NCI-H2227 (cell line): Measurements from ENCODE around the gene ARHGAP29.

Experiments
- DNase-seq: peaks from one replicate; lab custom pipeline; 2025; ENCODE audit not compliant: unreplicated experiment; lab: John Stamatoyannopoulos, UW

Gene ARHGAP29

DNA sequence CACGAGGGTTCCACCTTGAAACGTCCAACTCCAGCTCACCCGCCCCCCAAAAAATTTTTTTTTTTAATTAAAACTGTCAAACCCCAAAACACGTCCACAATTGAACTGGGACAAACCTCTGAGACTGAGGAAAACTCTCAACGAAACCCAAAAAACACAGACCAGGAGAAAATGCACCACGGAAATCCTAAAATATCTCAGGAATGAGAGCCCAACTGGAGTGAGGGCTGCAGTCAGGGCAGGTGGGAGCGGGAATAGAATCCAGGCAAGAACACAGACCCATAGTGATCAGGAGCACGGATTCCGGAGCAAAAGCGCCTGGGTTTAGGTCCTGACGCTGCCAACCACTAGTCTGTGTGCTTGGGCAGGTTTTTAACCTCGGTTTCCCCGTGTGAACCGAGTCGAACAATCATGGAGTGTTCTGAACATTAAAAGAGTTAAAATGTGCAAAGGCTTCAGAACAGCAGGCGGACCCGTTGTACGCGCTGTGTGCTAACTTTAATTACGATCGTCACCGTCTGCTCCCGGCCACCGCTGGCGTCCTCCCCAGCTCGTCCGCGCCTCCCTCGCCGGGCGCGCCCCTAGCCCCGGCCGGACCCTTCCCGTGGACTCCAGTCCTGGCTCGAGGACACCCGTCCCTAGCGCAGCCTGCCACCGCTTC, 624 bp downstream of the ARHGAP29 start:
- DNase-seq = peak; percentile 60

DNA sequence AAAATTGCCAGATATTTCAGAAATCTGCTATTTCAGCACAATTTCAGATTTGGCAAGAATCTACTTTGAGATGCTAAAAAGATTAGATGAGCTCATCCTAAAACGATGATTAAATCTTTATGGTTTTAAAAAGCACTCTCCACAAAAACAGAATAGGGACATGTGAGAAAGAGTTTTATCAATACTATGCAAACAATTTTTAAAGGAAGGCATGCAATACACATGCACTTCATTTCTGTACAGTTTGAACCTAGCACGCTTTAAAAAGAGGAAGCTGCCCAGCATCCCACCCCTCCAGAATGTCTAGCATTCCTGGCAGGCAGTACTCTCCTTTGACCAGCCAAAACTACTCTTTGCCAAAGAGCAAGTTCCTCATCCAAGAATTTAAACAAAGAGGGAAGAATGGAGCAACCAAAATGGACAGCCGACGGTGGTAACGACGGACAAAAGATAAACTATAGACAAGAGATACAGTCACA, 1.3 kb downstream of the ARHGAP29 start:
- no peak for DNase-seq

DNA sequence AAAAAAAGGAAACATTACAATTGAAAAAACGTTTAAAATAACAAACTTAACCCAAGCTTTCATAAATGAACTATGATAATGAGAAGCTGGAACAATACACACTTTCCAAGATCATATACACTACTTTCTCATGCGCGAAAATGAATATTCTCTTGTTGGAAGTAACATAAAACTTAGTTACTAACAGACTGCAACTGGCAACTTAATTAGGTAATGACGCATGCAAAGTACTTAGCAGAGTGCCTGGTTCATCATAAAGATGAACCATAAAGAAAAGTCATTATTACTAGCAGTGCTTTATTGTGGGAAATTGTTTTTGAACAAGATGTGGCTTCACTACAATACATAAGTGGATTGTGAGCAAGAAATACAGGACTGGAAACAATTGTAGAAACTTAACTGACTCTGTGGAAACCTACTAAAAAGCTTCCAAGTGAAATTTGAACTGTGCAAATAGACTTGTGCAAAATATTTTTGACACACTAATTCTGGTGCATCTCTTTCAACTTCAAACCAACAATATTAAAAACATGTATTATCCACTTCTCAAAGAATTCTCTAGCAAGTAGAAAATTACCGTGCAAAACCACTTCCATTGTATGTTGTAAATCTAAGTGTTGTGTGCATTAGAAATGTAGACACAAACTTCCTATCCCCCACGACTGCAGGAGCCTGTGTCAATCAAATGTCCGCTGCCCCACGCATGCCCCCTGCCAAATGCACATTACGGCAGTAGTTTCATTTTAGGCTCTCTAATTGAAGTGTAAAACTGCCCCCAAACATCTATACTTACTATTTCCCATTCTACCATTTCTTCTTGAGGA, 2.0 kb downstream of the ARHGAP29 start:
- no peak for DNase-seq

DNA sequence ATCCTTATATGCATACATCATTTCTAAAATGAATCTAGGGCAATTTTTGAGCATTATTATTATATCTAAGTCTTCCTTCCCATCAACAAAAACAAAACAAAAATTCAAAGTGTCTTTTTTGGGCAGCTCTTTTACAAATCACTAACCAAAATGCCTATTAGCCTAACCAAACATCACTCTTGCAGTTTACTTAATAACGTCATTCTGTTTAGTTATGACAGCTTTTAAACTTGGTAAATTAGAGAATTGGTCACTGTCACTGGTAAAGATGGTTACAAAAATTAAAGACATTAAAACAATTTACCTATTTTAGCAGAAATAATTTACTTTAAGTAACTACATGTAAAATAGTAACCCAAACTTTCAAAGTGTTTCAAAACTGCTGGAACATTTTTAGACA, 2.8 kb downstream of the ARHGAP29 start:
- no peak for DNase-seq

DNA sequence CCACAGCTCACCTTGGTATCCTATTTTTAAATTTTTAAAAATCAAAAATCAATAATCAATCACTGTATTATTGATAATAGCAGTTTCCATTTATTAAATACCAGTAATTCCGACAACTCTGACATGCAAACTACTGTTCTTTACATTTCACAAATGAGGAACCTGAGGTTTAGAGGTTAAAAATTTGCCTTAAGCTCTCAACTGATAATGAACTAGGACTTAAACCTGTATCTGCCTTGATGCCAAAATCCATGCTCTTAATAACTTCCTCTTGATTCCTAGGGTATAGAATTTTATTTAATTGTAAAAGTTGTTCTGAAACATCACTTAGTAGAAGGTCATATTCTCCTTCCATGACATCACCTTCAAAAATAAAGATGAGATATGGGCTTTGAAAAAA, 5.6 kb downstream of the ARHGAP29 start:
- DNase-seq = no peak

DNA sequence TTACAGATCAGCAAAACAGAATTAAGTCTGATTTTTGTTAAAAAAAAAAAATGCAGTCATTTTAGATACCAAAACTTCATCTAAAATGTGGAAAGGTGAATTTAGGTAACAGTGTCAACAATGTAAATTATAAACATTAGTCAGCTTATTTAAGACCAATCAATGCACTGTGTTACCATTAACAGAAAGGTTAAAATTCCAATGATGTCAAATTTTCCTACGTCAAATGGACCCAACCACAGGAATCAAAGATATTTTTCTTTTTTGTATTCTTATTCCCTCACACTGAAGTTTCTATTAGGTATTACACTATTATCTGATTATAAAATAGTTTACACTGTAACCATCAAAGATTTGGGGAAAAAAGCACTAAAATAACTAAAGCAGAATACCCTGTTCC, 6.5 kb downstream of the ARHGAP29 start:
- DNase-seq = no peak

DNA sequence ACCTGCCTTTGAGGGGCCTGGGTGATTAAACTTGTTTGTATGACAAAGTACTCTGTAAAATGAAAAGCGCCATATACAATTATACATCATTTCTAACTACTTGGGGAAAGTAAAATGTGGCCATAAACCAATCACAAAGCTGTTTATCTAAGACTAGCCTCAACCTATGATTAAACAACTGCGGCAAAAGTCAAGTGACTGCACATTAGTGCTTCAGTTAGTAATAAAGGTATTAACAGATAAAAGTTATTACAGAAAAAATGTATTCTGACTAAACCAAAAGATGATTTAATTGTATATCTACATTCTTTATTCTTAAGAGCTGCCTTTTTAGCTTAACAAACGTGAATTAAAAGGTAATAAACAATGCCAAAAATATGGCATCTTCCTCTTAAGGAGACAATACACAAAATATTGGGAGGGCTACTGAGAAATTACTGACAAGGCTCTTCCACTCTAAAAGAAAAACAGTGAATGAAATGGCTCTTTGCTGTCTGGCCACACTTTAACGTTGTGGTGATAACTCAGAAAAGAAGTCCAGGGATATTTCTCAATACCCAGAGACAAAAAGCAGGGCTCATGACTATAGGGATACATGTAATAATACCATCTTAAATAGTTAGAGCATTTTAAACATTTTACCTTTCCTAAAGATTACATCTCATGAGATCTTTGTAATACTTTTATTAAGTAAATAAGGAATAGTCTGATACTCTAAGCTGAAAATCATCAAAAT, 8.6 kb downstream of the ARHGAP29 start:
- DNase-seq = no peak

DNA sequence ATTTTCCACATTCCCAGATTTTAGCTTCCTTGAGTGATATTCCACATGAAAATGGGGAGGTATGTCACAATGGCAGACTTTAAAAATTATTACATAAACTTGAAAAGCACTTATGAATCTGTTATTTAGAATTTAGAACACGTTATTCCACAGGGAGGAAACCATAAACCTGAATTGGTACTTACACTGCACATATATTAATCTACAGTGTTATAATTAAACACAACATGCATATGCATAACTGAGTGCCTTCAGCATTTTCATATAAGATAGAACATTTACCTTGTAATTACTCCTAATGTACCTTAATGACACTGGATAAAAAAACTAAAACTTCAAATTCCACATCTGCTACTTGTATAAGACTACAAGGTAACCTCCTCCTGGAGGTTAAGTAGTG, 9.8 kb downstream of the ARHGAP29 start:
- no peak for DNase-seq

DNA sequence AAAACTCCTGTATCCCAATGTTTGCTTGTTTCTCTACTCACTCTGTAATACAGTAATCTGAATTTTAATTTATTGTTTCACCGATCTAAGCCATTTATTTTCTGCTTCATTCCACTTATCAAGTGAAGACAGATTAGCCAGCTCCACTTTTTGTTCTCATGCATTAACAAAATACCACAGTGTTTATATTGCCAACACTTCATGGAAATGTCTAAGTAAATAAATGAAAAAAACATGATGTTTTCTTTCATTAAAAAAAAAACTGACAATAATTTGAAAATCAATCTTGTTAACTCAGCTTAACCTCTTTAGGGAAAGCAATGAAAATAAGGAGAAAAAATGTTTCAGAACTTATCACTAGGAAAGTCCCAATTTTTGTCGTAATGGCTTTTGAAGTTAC, 11.5 kb downstream of the ARHGAP29 start:
- no peak for DNase-seq

DNA sequence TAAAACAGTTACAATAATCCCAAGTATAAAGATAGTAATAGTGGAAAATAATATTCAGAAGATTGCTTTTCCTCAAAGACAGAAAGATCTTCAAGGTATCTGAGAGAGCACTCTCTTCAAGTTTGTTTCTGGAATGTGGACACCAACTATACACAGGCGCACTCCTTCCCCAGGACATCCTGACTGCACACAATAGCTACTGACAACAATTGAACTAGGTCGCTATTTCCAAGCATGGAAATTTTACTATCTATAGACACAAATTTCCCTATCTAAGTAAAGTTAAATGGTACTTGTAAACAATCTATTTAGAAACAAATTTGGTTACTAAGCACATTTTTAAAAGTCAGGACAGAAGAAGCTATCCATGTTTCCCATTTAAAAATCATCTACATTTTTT, 19.1 kb downstream of the ARHGAP29 start:
- DNase-seq = no peak

DNA sequence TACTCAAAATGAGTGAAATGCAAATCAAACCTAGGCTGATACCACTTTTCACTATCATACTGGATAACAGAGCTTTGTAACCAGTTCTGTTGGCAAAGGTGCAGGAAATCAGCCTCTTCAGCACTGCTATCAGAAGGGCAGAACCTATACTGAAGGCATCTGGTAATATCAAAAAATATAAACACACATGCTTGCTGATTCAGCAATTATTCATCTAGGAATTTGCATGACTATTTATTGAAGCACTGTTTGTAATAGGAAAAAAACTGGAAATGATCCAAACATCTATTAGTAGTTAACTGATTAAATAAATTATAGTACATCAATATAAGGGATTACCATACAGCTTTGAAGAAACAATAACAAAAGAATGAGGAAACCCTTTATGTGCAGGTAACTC, 21.4 kb downstream of the ARHGAP29 start:
- DNase-seq = no peak

DNA sequence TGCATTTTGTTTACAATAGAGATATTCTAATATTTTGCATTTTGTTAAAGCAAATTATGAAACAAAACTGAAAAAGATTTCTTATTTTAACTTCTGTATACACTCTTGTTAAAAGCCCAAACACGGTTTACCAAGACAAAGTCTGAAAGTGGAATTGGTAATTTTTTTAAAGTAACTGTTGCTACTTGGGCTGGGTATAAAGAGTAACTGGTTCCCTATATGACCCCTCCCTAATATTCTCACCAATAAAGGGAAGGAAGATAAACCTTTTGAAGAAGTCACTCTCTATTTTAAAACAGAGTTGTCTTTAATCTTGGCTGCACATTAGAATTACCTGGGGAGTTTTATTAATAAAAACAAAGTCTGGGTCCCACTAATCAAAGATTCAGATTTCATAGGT, 27.4 kb downstream of the ARHGAP29 start:
- DNase-seq = no peak

DNA sequence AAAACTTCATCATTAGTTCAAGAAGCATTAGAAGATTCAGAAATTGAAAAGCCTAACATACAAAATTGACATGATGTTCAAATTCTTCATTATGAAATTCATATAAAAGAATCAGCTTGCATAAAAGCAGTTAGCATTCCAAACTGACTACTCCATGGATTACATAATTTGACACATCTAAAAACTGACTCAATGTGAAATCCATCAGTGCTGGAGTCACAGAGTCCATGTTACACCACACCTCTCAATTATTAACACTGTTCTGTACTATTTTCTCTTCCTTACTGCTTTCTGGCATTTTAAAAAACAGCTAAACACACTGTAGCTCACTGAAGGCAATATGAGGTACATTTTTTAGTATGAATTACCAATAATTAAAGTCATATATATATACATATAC, 28.0 kb downstream of the ARHGAP29 start:
- no peak for DNase-seq

DNA sequence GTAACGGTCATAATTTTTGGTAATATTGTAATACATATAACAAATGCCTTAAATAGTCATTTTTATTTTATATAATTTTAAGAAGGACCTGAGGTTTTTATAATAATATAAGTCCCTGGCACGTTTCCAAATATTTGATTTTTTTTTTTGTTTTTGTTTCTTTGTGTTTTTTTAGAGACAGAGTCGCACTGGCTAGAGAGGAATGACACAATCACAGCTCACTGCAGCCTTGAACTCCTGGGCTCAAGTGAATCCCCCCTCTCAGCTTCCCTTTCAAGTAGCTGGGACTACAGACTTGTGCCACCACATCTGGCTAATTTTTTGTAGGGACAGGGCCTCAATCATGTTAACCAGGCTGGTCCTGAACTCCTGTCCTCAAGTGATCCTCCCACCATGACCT, 29.7 kb downstream of the ARHGAP29 start:
- no peak for DNase-seq

DNA sequence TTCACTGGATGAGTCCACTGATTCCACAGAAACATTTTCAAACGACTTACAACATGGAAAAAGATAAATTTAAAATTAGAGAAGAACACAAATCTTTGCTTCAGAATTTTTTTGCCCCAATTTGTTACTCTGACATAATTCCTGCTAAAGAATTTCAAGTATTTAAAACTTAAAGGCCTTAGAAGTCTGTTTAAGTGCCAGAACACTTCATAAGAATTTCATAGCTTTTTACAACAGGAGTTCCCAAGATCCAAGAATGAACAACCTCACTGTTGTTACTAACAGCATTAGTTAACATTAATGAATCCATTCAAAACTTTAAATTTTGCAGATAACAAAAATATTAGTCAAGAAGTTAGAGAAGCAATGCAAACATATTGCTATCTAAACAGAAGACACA, 31.7 kb downstream of the ARHGAP29 start:
- DNase-seq = no peak

DNA sequence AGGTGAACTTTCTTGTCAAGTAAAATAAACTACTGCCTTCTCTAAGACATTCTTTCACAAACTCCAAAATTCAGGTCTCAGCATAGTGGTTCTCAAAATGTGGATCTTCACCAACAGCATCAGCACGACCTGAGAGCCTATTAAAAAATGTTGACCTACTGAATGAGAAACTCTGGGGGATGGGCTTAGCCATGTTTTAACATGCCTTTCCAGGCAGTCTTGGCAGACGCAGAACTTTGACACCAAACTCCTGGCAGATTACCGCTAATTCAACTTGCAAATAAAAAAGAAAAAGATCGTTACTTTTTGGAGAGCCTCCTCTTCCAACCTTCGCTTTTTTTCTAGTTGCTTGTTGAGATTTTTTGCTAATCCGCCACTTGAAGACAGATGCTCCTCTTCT, 35.1 kb downstream of the ARHGAP29 start:
- DNase-seq = no peak

DNA sequence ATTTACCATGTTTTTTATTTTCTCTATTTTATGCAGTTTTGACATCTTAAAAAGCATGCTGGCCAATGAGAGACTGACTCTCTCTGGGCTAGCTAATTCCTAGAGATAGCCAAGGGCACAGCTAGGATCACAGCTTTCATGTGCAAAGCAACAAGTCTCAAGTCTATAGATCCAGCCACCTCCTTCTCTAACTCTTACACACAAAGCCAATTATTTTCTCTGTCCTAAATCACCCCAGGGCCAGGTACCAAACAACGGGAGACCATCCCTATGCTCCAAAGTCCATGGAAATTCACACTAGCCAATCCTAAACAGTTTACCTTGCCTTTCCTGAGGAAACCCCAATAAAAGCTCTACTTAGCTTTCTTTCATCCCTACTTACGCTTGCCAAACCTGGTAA, 38.0 kb downstream of the ARHGAP29 start:
- DNase-seq = no peak

DNA sequence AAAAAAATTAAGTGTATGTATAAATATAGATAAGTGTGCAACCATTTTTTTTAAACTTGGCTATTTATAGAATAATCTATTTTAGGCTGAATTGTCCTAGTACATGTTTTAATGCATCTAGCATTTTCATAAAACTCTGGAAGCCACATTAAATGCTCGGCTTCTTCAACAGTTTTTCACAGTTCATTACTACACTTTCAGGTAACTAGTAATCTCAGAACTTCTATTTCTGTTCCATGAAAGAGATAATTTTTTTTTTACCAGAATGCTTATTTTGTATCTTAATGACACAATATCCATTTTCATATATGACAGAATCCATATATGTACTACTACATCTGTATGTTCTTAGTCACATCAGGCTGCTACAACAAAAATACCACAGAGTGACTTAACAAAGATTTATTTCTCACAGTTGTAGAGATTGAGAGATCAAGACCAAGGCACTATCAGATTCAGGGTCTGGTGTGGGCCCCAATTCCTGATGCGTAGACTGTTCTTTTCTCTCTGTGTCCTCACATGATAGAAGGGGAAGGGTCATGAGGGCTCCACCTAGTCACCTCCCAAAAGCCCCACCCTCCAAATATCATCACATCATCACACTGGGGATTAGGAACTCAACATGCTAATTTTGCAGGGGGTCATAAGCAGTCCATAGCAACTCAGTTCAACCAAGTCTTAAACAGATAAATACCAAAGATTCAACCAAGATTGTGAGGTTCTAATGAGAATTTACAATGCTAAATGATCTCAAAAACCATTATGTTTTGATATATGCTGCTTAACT, 43.1 kb downstream of the ARHGAP29 start:
- no peak for DNase-seq

DNA sequence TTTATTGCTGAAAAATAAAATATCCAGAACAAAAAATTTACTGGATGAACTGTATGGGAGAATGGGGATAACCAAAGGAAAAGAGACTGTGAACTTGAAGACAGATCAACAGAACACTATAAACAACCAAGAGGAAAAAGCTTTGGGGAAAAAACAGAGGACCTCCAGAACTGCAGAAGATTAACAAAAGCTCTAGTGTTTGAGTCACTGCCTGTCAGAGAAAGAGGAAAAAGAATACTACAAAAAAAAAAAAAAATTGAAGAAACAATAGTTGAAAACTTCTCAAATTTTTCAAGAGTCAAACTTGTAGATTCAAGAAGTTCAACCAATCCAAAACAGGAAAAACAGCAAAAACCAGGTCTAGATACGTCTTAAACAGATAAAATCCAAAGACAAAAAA, 44.3 kb downstream of the ARHGAP29 start:
- no peak for DNase-seq

DNA sequence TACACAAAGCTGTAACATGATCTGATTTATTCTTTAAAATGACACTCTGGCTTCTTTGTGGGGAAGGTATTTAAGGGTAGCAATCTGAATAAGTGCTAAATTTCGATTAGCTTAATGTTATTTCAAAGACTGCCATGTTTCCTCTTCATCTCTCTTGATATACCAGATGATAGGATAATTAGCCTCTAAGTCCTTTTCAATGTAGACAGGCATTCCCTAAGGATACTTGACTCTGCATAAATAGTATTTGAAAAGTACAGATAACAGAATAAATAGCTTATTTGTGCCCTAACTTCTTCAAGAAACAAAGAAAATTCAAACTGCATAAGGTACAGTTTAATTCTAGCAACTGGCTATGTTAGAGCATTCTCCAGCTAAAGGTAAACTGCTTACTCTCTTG, 46.2 kb downstream of the ARHGAP29 start:
- no peak for DNase-seq

DNA sequence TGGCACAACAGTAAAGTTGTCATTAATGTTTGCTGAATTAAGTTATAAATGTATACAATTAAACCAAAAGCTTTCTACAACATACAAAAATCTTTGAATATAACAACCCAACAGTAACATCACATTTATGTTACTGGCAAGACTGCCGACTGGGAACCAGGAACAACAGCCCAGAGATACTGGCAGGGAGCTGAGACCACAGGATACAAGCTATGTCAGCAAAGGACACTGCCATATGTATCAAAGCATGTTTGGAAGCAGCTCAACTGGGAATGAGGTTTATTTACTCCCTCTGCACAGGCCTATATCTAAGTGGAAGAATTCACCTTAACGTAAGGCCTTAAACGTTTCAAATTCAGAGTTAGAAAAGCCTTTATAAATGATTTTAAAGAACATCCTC, 50.4 kb downstream of the ARHGAP29 start:
- DNase-seq = no peak
